ENCODE results near the gene ZBTB8A.
"Not testable (repeated sequence)": the region's sequence is repeated elsewhere in the genome, so short reads cannot be mapped to it uniquely, and the experiment has no call there.

ZBTB8A gene

GRCh38 chr1:32546611-32547010 lies 7.4 kb downstream of the ZBTB8A start:
- H3K79me2 ChIP-seq (ENCODE audit: insufficient read depth, low read length), result no peaks in the 10 kb centered on the region
- no peak overlapping the region for H3K27ac ChIP-seq (ENCODE audit: low read depth, low read length)
- no peaks in the 10 kb centered on the region for H3K36me3 ChIP-seq (ENCODE audit: low read length)
- no peaks in the 10 kb centered on the region for H3K9me3 ChIP-seq (ENCODE audit: insufficient read depth, low read length)
- no peaks in the 10 kb centered on the region for H3K27me3 ChIP-seq (ENCODE audit: low read length)
- no peaks in the 10 kb centered on the region for H3F3A ChIP-seq (ENCODE audit: insufficient read depth)
- TF ChIP-seq, protein P1, sequence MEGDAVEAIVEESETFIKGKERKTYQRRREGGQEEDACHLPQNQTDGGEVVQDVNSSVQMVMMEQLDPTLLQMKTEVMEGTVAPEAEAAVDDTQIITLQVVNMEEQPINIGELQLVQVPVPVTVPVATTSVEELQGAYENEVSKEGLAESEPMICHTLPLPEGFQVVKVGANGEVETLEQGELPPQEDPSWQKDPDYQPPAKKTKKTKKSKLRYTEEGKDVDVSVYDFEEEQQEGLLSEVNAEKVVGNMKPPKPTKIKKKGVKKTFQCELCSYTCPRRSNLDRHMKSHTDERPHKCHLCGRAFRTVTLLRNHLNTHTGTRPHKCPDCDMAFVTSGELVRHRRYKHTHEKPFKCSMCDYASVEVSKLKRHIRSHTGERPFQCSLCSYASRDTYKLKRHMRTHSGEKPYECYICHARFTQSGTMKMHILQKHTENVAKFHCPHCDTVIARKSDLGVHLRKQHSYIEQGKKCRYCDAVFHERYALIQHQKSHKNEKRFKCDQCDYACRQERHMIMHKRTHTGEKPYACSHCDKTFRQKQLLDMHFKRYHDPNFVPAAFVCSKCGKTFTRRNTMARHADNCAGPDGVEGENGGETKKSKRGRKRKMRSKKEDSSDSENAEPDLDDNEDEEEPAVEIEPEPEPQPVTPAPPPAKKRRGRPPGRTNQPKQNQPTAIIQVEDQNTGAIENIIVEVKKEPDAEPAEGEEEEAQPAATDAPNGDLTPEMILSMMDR (IDR thresholded peaks at IDR 0.05; ENCODE audit: insufficient read depth, low read length, poor library complexity, severe bottlenecking), result no peak
- no peak for TF ChIP-seq EZH2phosphoT487 (conservative IDR thresholded peaks at IDR 0.05; ENCODE audit: low read length)
- H3K9me2 ChIP-seq (replicated peaks; ENCODE audit: insufficient read depth, low read length), result no peaks in the 10 kb centered on the region
- H2AFZ ChIP-seq (ENCODE audit: low read depth, low read length, severe bottlenecking), result no peak overlapping the region
- no peak overlapping the region for H3K4me3 ChIP-seq (ENCODE audit: insufficient read depth, low read length, poor library complexity, severe bottlenecking)
- H3K9ac ChIP-seq (ENCODE audit: low read length), result no peak overlapping the region
- no peak overlapping the region for H3K4me2 ChIP-seq (ENCODE audit: low read depth, low read length, poor library complexity, severe bottlenecking)
- no peaks in the 10 kb centered on the region for H4K20me1 ChIP-seq (ENCODE audit: low read depth, low read length)

- H3K79me2 ChIP-seq (ENCODE audit: insufficient read depth, low read length), result no peaks in the 10 kb centered on the region
- no peaks in the 10 kb centered on the region for H3K9me3 ChIP-seq (ENCODE audit: insufficient read depth, low read length)
- no peaks in the 10 kb centered on the region for H3K27me3 ChIP-seq (ENCODE audit: low read length)
Observed at GRCh38 chr1:32549616-32550015, 10.4 kb downstream of the ZBTB8A start.

DNA sequence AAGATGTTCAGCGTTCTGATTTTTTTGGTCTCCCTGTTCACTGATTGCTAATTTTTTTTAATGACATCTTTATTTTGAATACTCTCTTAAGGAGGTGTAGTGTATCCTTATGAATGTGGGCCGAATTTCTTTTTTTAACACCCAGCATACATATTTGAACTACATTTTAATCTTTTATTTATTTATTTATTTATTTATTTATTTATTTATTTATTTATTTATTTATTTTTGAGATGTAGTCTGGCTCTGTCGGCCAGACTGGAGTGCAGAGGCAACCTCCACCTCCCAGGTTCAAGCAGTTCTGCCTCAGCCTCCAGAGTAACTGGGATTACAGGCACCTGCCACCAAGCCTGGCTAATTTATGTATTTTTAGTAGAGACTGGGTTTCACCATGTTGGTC lies 15.1 kb downstream of the ZBTB8A start:
- no peaks in the 10 kb centered on the region for H3F3A ChIP-seq (ENCODE audit: insufficient read depth)
- TF ChIP-seq, protein P1 (IDR thresholded peaks at IDR 0.05; ENCODE audit: insufficient read depth, low read length, poor library complexity, severe bottlenecking), result no peak
- TF ChIP-seq EZH2phosphoT487 (conservative IDR thresholded peaks at IDR 0.05; ENCODE audit: low read length), result no peak
- H3K9me3 ChIP-seq (ENCODE audit: insufficient read depth, low read length), result no peaks in the 10 kb centered on the region
- H3K4me3 ChIP-seq (ENCODE audit: insufficient read depth, low read length, poor library complexity, severe bottlenecking), result no peak overlapping the region
- H3K4me2 ChIP-seq (ENCODE audit: low read depth, low read length, poor library complexity, severe bottlenecking), result no peak overlapping the region
- no peak overlapping the region for H3K9ac ChIP-seq (ENCODE audit: low read length)
- H3K27me3 ChIP-seq (ENCODE audit: low read length), result no peaks in the 10 kb centered on the region
- H4K20me1 ChIP-seq (ENCODE audit: low read depth, low read length), result no peaks in the 10 kb centered on the region
- no peaks in the 10 kb centered on the region for H3K36me3 ChIP-seq (ENCODE audit: low read length)
- H3K27ac ChIP-seq (ENCODE audit: low read depth, low read length), result no peak overlapping the region
- H3K79me2 ChIP-seq (ENCODE audit: insufficient read depth, low read length), result no peaks in the 10 kb centered on the region
- no peaks in the 10 kb centered on the region for H3K9me2 ChIP-seq (replicated peaks; ENCODE audit: insufficient read depth, low read length)
- H2AFZ ChIP-seq (ENCODE audit: low read depth, low read length, severe bottlenecking), result no peak overlapping the region

More at GRCh38 chr1:32549616-32550015, 10.4 kb downstream of the ZBTB8A start:
- TF ChIP-seq EZH2phosphoT487 (conservative IDR thresholded peaks at IDR 0.05; ENCODE audit: low read length), result no peak
- TF ChIP-seq, protein P1 (IDR thresholded peaks at IDR 0.05; ENCODE audit: insufficient read depth, low read length, poor library complexity, severe bottlenecking), result no peak
- Histone ChIP-seq H4K20me1 (ENCODE audit: low read depth, low read length) (no peaks in the 10 kb centered on the region), H3K4me3 (ENCODE audit: insufficient read depth, low read length, poor library complexity, severe bottlenecking) (no peak overlapping the region), H3K9me2 (replicated peaks; ENCODE audit: insufficient read depth, low read length) (no peaks in the 10 kb centered on the region), H3K9ac (ENCODE audit: low read length) (no peak overlapping the region), H3K27ac (ENCODE audit: low read depth, low read length) (no peak overlapping the region), H3K4me2 (ENCODE audit: low read depth, low read length, poor library complexity, severe bottlenecking) (no peak overlapping the region), H3K36me3 (ENCODE audit: low read length) (no peaks in the 10 kb centered on the region), H3F3A (ENCODE audit: insufficient read depth) (no peaks in the 10 kb centered on the region), H2AFZ (ENCODE audit: low read depth, low read length, severe bottlenecking) (no peak overlapping the region)

DNA sequence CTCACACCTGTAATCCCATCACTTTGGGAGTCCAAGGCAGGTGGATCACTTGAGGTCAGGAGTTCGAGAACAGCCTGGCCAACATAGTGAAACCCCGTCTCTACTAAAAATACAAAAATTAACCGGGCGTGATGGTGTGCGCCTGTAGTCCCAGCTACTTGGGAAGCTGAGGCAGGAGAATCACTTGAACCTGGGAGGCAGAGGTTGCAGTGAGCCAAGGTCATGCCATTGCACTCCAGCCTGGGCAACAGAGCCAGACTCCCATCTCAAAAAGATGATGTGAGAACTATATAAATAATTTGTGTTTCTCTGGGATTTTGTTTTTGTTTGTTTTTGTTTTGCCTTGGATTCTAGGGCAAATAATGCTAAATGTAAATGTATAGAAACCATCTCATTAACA lies 17.8 kb downstream of the ZBTB8A start:
- H3K4me3 ChIP-seq (ENCODE audit: insufficient read depth, low read length, poor library complexity, severe bottlenecking); H3K36me3 ChIP-seq (ENCODE audit: low read length); H3K27me3 ChIP-seq (ENCODE audit: low read length); H3K9me3 ChIP-seq (ENCODE audit: insufficient read depth, low read length); H3F3A ChIP-seq (ENCODE audit: insufficient read depth); H3K27ac ChIP-seq (ENCODE audit: low read depth, low read length); H4K20me1 ChIP-seq (ENCODE audit: low read depth, low read length); H3K9me2 ChIP-seq (replicated peaks; ENCODE audit: insufficient read depth, low read length); H3K4me2 ChIP-seq (ENCODE audit: low read depth, low read length, poor library complexity, severe bottlenecking); H3K79me2 ChIP-seq (ENCODE audit: insufficient read depth, low read length); H3K9ac ChIP-seq (ENCODE audit: low read length); H2AFZ ChIP-seq (ENCODE audit: low read depth, low read length, severe bottlenecking): not testable (repeated sequence)
